K562 (cell line): ENCODE data around the gene RPL7A. TPM values are rescaled to one million over a fixed set of nuclear protein-coding genes. Genes with fewer than 3 reads are reported as not detected.
A peak's percentile ranks its signal among the peaks of the same experiment; 100 is the strongest.

Experiments
- ATAC-seq: fragments of 200-7000 bp; cut with Tn5 transposase; 3 replicates; pipeline ENCODE4 v1.9.1; 2020; ENCODE audit warnings: moderate library complexity
- BruUV-seq: library from RNA; stranded (reverse); fragments of 400-500 nt; replicated peaks from 2 replicates; lab custom pipeline; 2021; lab: Mats Ljungman, UMichigan
- CTCF ChIA-PET: fragments of 300-600 bp; formaldehyde crosslinking; extraction: SDS; loops from one replicate; lab custom pipeline; 2021; ENCODE audit warnings: low intra/inter-chr PET ratio; lab: Yijun Ruan, JAX
- POLR2A ChIA-PET: fragments of 300-600, 350-650 bp; sonication (Branson Sonifier 250); formaldehyde crosslinking; extraction: SDS; loops from one replicate; lab custom pipeline; 2021; ENCODE audit warnings: antibody characterized with exemption, inconsistent platforms; lab: Yijun Ruan, JAX
- DNase-seq, 4 experiments: peaks; one replicate each; pipeline versions ENCODE4 v3.0.0 to v3.0.0-alpha.2; 2011 to 2018; ENCODE audit warnings: low spot score in 3 of 4, mixed read lengths in 3 of 4; ENCODE audit errors: extremely low read depth in 1 of 4
- FAIRE-seq: peaks from 2 replicates; lab custom pipeline; 2011; peaks lifted over from hg19 to GRCh38; lab: Jason Lieb, UNC
- H2AFZ ChIP-seq: 2 replicates; pipeline ENCODE4 v1.6.0; 2011; ENCODE audit warnings: low read depth, low read length, control low read depth, inconsistent platforms
- H3K27ac ChIP-seq: fragments of 200-600 bp; 3 replicates; pipeline ENCODE4 v1.8.0; 2011; ENCODE audit warnings: low read depth, mild to moderate bottlenecking, control low read depth, inconsistent platforms, low read length, moderate library complexity, mixed read lengths; ENCODE audit errors: extremely low read depth
- H3K27me3 ChIP-seq, 2 experiments: fragments of 300-600 bp in 1 of 2; 2 replicates in 1 of 2; 3 replicates in 1 of 2; pipeline versions ENCODE4 v1.6.0 to v1.8.0; 2011; ENCODE audit warnings: inconsistent platforms in 2 of 2, low read length in 2 of 2, mild to moderate bottlenecking in 1 of 2, mixed read lengths in 1 of 2, moderate library complexity in 1 of 2; ENCODE audit not compliant: control insufficient read depth in 2 of 2, insufficient read depth in 2 of 2
- H3K36me3 ChIP-seq: fragments of 300-600 bp; 3 replicates; pipeline ENCODE4 v1.8.0; 2011; ENCODE audit warnings: mild to moderate bottlenecking, low read length, inconsistent platforms; ENCODE audit not compliant: control insufficient read depth, insufficient read depth
- H3K4me1 ChIP-seq, 2 experiments: fragments of 200-600 bp in 1 of 2; replicated peaks in 1 of 2; 2 replicates in 1 of 2; 3 replicates in 1 of 2; pipeline versions ENCODE4 v1.5.1 to v1.8.0; 2011; ENCODE audit warnings: inconsistent platforms in 2 of 2, low read length in 2 of 2, mild to moderate bottlenecking in 1 of 2, mixed read lengths in 1 of 2, moderate library complexity in 1 of 2; ENCODE audit not compliant: control insufficient read depth in 2 of 2, insufficient read depth in 2 of 2
- H3K4me2 ChIP-seq: 2 replicates; pipeline ENCODE4 v1.6.1; 2011; ENCODE audit warnings: low read length, control low read depth, inconsistent platforms, mixed read lengths; ENCODE audit not compliant: insufficient read depth
- H3K4me3 ChIP-seq: fragments of 200-600 bp; sonication (generic), shearing (Covaris generic); 2 replicates; pipeline ENCODE4 v1.5.1; 2016; ENCODE audit warnings: control low read depth, inconsistent platforms
- H3K79me2 ChIP-seq: fragments of 200-600 bp; 3 replicates; pipeline ENCODE4 v1.8.0; 2011; ENCODE audit warnings: low read length, inconsistent platforms; ENCODE audit not compliant: control insufficient read depth, insufficient read depth
- H3K9ac ChIP-seq, 2 experiments: 2 replicates each; pipeline versions ENCODE4 v1.6.0 to v1.6.1; 2011; ENCODE audit warnings: low read depth in 2 of 2, low read length in 2 of 2, control low read depth in 1 of 2, inconsistent platforms in 1 of 2, mild to moderate bottlenecking in 1 of 2, mixed read lengths in 1 of 2; ENCODE audit not compliant: insufficient read depth in 1 of 2
- H3K9me1 ChIP-seq: one replicate; pipeline ENCODE4 v1.6.0; 2011; ENCODE audit warnings: inconsistent platforms, mild to moderate bottlenecking, low read length, moderate library complexity; ENCODE audit not compliant: control insufficient read depth, insufficient read depth
- H3K9me3 ChIP-seq: replicated peaks from 2 replicates; pipeline ENCODE4 v1.5.1; 2011; ENCODE audit warnings: low read depth, low read length, inconsistent platforms; ENCODE audit not compliant: control insufficient read depth, insufficient read depth
- H4K20me1 ChIP-seq: replicated peaks from 2 replicates; pipeline ENCODE4 v1.6.1; 2011; ENCODE audit warnings: low read length, inconsistent platforms, mixed read lengths; ENCODE audit not compliant: control insufficient read depth, insufficient read depth
- BCL6 ChIP-seq: fragments of 250-450 bp; sonication (Bioruptor Pico); IDR thresholded peaks from 2 replicates; pipeline ENCODE4 v1.4.0; 2020
- CAMTA2 ChIP-seq: fragments of 250-450 bp; sonication (Bioruptor Pico); conservative IDR thresholded peaks from 2 replicates; pipeline ENCODE4 v1.5.1; 2022
- COPS2 ChIP-seq: fragments of 450-650 bp; conservative IDR thresholded peaks from 2 replicates; pipeline ENCODE4 v1.6.1; 2016; ENCODE audit warnings: mild to moderate bottlenecking, moderate library complexity
- DMBX1 ChIP-seq: fragments of 250-450 bp; sonication (Bioruptor Pico); IDR thresholded peaks from 2 replicates; pipeline ENCODE4 v1.8.0; 2022; ENCODE audit warnings: inconsistent platforms, mild to moderate bottlenecking, moderate library complexity, borderline replicate concordance
- KAT2B ChIP-seq: IDR thresholded peaks from one replicate; pipeline ENCODE4 v1.6.1; 2012; ENCODE audit warnings: low read depth, mild to moderate bottlenecking, control low read depth, inconsistent platforms, low read length, moderate library complexity
- KDM1A ChIP-seq, 2 experiments: fragments of 450-650 bp; IDR thresholded peaks; 2 replicates each; pipeline ENCODE4 v1.6.1; 2016; ENCODE audit warnings: mild to moderate bottlenecking in 2 of 2
- MAFK ChIP-seq: IDR thresholded peaks from 2 replicates; pipeline ENCODE4 v1.6.1; 2011; ENCODE audit warnings: low read length, improper control_type of control experiment
- MEF2D ChIP-seq: conservative IDR thresholded peaks from 2 replicates; pipeline ENCODE4 v1.6.1; 2016; ENCODE audit warnings: low read depth, missing genetic modification characterization, missing compliant biosample characterization
- MNT ChIP-seq, 2 experiments: fragments of 450-650 bp; conservative IDR thresholded peaks; 2 replicates each; pipeline ENCODE4 v1.6.1; 2017; ENCODE audit warnings: mild to moderate bottlenecking in 2 of 2, moderate library complexity in 2 of 2
- POLR2G ChIP-seq: fragments of 200-400 bp; formaldehyde crosslinking; IDR thresholded peaks from 2 replicates; pipeline ENCODE4 v1.6.1; 2017; ENCODE audit warnings: low read depth, mild to moderate bottlenecking, antibody characterized with exemption, low read length, moderate library complexity
- RAD21 ChIP-seq, 2 experiments: fragments of 250-450 bp in 1 of 2; fragments of 450-650 bp in 1 of 2; sonication (Bioruptor Pico) in 1 of 2; formaldehyde crosslinking in 1 of 2; IDR thresholded peaks in 1 of 2; conservative IDR thresholded peaks in 1 of 2; 2 replicates each; pipeline versions ENCODE4 v1.4.0 to v1.8.0; 2020 to 2022; ENCODE audit warnings: mild to moderate bottlenecking in 2 of 2, moderate library complexity in 1 of 2
- SMC3 ChIP-seq: conservative IDR thresholded peaks from 2 replicates; pipeline ENCODE4 v1.6.1; 2011; ENCODE audit warnings: low read depth, low read length, improper control_type of control experiment; ENCODE audit not compliant: insufficient read depth
- ZBTB17 ChIP-seq: fragments of 450-650 bp; formaldehyde crosslinking; IDR thresholded peaks from 2 replicates; pipeline ENCODE4 v1.4.0; 2020; ENCODE audit warnings: mild to moderate bottlenecking
- ZNF274 ChIP-seq: IDR thresholded peaks from 2 replicates; pipeline ENCODE4 v1.6.1; 2011; ENCODE audit warnings: low read depth, mild to moderate bottlenecking, low read length, moderate library complexity, borderline replicate concordance
- ZNF311 ChIP-seq: fragments of 250-450 bp; sonication (Bioruptor Pico); IDR thresholded peaks from 2 replicates; pipeline ENCODE4 v1.4.0; 2020; ENCODE audit warnings: mild to moderate bottlenecking, moderate library complexity
- ZSCAN29 ChIP-seq: fragments of 450-650 bp; IDR thresholded peaks from 2 replicates; pipeline ENCODE4 v1.6.1; 2017
- ZZZ3 ChIP-seq: fragments of 450-650 bp; IDR thresholded peaks from 2 replicates; pipeline ENCODE4 v1.6.1; 2016; ENCODE audit warnings: antibody characterized with exemption, mild to moderate bottlenecking, moderate library complexity
- WGBS: fragments of 100-300 bp; shearing (Covaris generic); methylation state at CpG from one replicate; pipeline ENCODE4 v1.1.6; 2016; ENCODE audit warnings: low coverage, mixed read lengths; ENCODE audit not compliant: insufficient coverage; ENCODE audit errors: missing lambda C conversion rate; 5-methylcytosine and 5-hydroxymethylcytosine counted together
- in situ Hi-C: fragments of 300-500 bp; cut with MboI; formaldehyde crosslinking; loops from 4 replicates; pipeline ENCODE4 v1.15.0; 2018; ENCODE audit warnings: inconsistent platforms, mixed read lengths
- intact Hi-C: fragments of 100-400 bp; cut with micrococcal nuclease; formaldehyde crosslinking; loops from 2 replicates; pipeline ENCODE4 v1.14.2; 2022
- polyA plus RNA-seq, 8 experiments: library from polyadenylated mRNA; depleted of rRNA in 4 of 8; stranded (reverse) in 5 of 8; unstranded in 3 of 8; fragments of >200 nt; fragmentation: Nextera tagmentation in 2 of 8; fragmentation: Illumina TruSeq in 1 of 8; extraction: Ambion mirVana in 2 of 8; extraction: Trizol in 1 of 8; gene quantifications; 2 replicates each; pipeline versions ENCODE4 v1.2.1 to v1.2.3, GENCODE V29; 2011 to 2014; ENCODE audit warnings: inconsistent platforms in 1 of 8, missing spikeins in 1 of 8
- total RNA-seq, 7 experiments: library from RNA; depleted of rRNA in 6 of 7; stranded (reverse); fragments of >200 nt in 6 of 7; fragmentation: Illumina TruSeq in 2 of 7; extraction: Trizol in 2 of 7; gene quantifications; 2 replicates each; pipeline versions ENCODE4 v1.2.1 to v1.2.3, GENCODE V29; 2011 to 2021; ENCODE audit warnings: low replicate concordance in 1 of 7

The RPL7A gene
- total and polyA plus RNA-seq, 9 of the 15 experiments (the other 6 are each of a cell fraction or from before 2014, with no cell fraction given), result 1,935 to 3,760 (median 2,652) TPM

GRCh38 chr9:133327834-133328484 is 20.1 kb upstream of the RPL7A start:
- no peaks in the 10 kb centered on the region for H4K20me1 ChIP-seq
- H3K9me3 ChIP-seq, result peaks cover 5% of the 10 kb centered on the region
- no peak overlapping the region for H3K4me2 ChIP-seq
- intact Hi-C loops, result loop anchor here (10.0 kb wide), 1 partner anchor 53 kb away; the partner anchor contains the start of gene ABO
- ATAC-seq, result no peak
- H3K4me3 ChIP-seq, result no peak overlapping the region
- peaks cover 3% of the 10 kb centered on the region; the same call in 2 of the 3 replicates for H3K79me2 ChIP-seq
- no peak overlapping the region for H3K9ac ChIP-seq
- H3K27ac ChIP-seq, result no peak overlapping the region
- WGBS, result 62% methylated on average over 10 of the region's 10 CpGs
- H3K9me1 ChIP-seq, result no peaks in the 10 kb centered on the region
- H3K27me3 ChIP-seq, result peaks cover 0 to 8% of the 10 kb centered on the region in 2 experiments; a peak in 1 of 5 replicates
- in situ Hi-C loops, result no loop called here
- DNase-seq, result no peak
- POLR2A ChIA-PET, result interaction anchor here (0.6 kb wide), 1 partner anchor 55 kb away, joined by 4 read pairs; no protein-coding TSS in a partner anchor
- no TSS peak for BruUV-seq
- peaks cover 0 to 19% of the 10 kb centered on the region in 2 experiments; a peak in 2 of 5 replicates for H3K4me1 ChIP-seq
- CTCF ChIA-PET, result interaction anchor here (0.7 to 4.0 kb wide), 3 partner anchors 57 to 180 kb away, joined by 3 to 31 read pairs (median 4); no protein-coding TSS in a partner anchor
- H2AFZ ChIP-seq, result no peak overlapping the region
- peaks cover 33% of the 10 kb centered on the region for H3K36me3 ChIP-seq
- FAIRE-seq, result peak; percentile 19
- TF ChIP-seq KAT2B, result no peak
- no peak for TF ChIP-seq RAD21 (CRISPR knock-in tag; conservative IDR thresholded peaks at IDR 0.05 in 1 of 2, IDR thresholded peaks at IDR 0.05 in 1 of 2)
- no peak for TF ChIP-seq COPS2
- TF ChIP-seq ZBTB17 (CRISPR knock-in tag), result no peak
- TF ChIP-seq ZNF274, result no peak
- TF ChIP-seq POLR2G, result no peak
- peak; percentile 21; the same call in 1 of the 2 replicates for TF ChIP-seq DMBX1 (CRISPR knock-in tag)
- TF ChIP-seq ZZZ3, result no peak
- TF ChIP-seq MEF2D (tag), result 0 out of 2 replicates have a peak, but pooled peaks have one; percentile 37
- TF ChIP-seq MNT (conservative IDR thresholded peaks at IDR 0.05), result no peak
- TF ChIP-seq ZNF311, result no peak
- TF ChIP-seq SMC3, result 0 out of 2 replicates have a peak, but pooled peaks have one; percentile 5
- TF ChIP-seq BCL6, result no peak
- no peak for TF ChIP-seq CAMTA2
- no peak for TF ChIP-seq ZSCAN29
- no peak for TF ChIP-seq MAFK
- TF ChIP-seq KDM1A (IDR thresholded peaks at IDR 0.05), result no peak
